ENCODE measurements around the gene MAP1A.
A peak's percentile ranks its signal among the peaks of the same experiment; 100 is the strongest.

The MAP1A gene

GRCh38 chr15:43492673-43493601 lies 24.5 kb upstream of the MAP1A start, which contains the start of gene TP53BP1:
Gene TP53BP1 (minus strand): TSS chr15:43493156. CDS start chr15:43493043, 113 bp downstream.
- Histone ChIP-seq H3K27me3 (replicated peaks) (no peaks in the 10 kb centered on the region), H3K36me3 (replicated peaks) (peaks cover 17% of the 10 kb centered on the region), H3K27ac (peak within 1 kb of the TSS; percentile 90), H3K4me3 (ENCODE audit: low read depth, low read length) (peak within 1 kb of the TSS; percentile 97)
- in situ Hi-C loops (cut with HindIII; ENCODE audit: low pct_ligation_motif_present, low sequenced_read_pairs), result no loop called here
- DNase-seq, result peak; percentile 97
- TF ChIP-seq CTCF (IDR thresholded peaks at IDR 0.05; ENCODE audit: low read depth, low read length, missing control alignments), result no peak

GRCh38 chr15:43493703-43494472 lies 23.5 kb upstream of the MAP1A start:
- no peak for TF ChIP-seq CTCF (IDR thresholded peaks at IDR 0.05; ENCODE audit: low read depth, low read length, missing control alignments)
- Histone ChIP-seq H3K27me3 (replicated peaks) (no peaks in the 10 kb centered on the region), H3K27ac (no peak overlapping the region), H3K36me3 (replicated peaks) (peaks cover 8% of the 10 kb centered on the region), H3K4me3 (ENCODE audit: low read depth, low read length) (no peak overlapping the region)
- in situ Hi-C loops (cut with HindIII; ENCODE audit: low pct_ligation_motif_present, low sequenced_read_pairs), result no loop called here
- DNase-seq, result no peak

DNA sequence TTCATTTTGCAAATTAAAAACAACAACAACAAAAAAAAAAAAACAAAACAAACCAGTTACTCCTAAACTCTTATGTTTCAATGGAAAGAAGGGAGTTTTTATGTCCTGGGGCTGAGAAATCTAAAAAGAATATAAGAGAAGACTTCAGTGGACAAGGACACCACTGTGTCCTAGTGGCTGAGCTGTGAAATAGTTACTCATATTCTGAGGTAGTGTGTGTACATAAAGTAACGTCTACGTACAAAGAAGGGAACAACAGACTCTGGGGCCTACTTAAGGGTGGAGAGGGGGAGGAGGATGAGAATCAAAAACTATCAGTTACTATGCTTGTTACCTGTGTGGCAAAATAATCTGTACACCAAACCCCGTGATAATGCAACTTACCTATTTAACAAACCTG lies 18.4 kb upstream of the MAP1A start:
- no peak overlapping the region for H3K27ac ChIP-seq
- in situ Hi-C loops (cut with HindIII; ENCODE audit: low pct_ligation_motif_present, low sequenced_read_pairs), result no loop called here
- DNase-seq, result no peak
- H3K27me3 ChIP-seq (replicated peaks), result no peaks in the 10 kb centered on the region
- TF ChIP-seq CTCF (IDR thresholded peaks at IDR 0.05; ENCODE audit: low read depth, low read length, missing control alignments), result no peak
- no peaks in the 10 kb centered on the region for H3K36me3 ChIP-seq (replicated peaks)
- H3K4me3 ChIP-seq (ENCODE audit: low read depth, low read length), result no peak overlapping the region

- no peaks in the 10 kb centered on the region for H3K36me3 ChIP-seq (replicated peaks)
- H3K27ac ChIP-seq, result no peak overlapping the region
- in situ Hi-C loops (cut with HindIII; ENCODE audit: low pct_ligation_motif_present, low sequenced_read_pairs), result no loop called here
- DNase-seq, result no peak
- no peak for TF ChIP-seq CTCF (IDR thresholded peaks at IDR 0.05; ENCODE audit: low read depth, low read length, missing control alignments)
- H3K4me3 ChIP-seq (ENCODE audit: low read depth, low read length), result no peak overlapping the region
- no peaks in the 10 kb centered on the region for H3K27me3 ChIP-seq (replicated peaks)
Observed at GRCh38 chr15:43499635-43500034, 17.8 kb upstream of the MAP1A start.

DNA sequence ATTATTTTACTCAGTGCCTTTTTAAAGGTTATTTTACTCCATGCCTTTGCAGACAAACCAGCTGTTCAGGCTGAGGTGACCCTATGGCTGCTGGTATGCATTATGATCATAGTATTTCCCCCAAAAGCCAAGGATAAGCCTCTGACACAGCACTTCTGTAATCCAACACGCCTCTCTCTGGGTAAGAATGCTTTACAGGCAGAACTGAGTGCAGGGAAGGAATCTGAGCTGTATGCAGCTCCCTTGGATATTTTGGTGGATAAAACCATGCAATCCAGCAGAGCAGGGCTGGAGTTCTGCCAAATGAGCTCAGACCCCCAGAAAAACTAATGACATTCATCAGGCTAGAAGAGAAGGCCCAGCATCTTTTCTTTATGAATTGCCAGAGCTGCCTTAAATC lies 11.7 kb upstream of the MAP1A start:
- H3K27me3 ChIP-seq (replicated peaks), result no peaks in the 10 kb centered on the region
- no peak for TF ChIP-seq CTCF (IDR thresholded peaks at IDR 0.05; ENCODE audit: low read depth, low read length, missing control alignments)
- in situ Hi-C loops (cut with HindIII; ENCODE audit: low pct_ligation_motif_present, low sequenced_read_pairs), result no loop called here
- no peaks in the 10 kb centered on the region for H3K36me3 ChIP-seq (replicated peaks)
- DNase-seq, result peak; percentile 73
- no peak overlapping the region for H3K4me3 ChIP-seq (ENCODE audit: low read depth, low read length)
- H3K27ac ChIP-seq, result no peak overlapping the region
